ENCODE measurements around the gene SFMBT2.

The SFMBT2 gene

GRCh38 chr10:7122561-7122960, 288.3 kb downstream of the SFMBT2 start:
- Histone ChIP-seq H3K79me2 (ENCODE audit: insufficient read depth, low read depth) (no peaks in the 10 kb centered on the region), H3K27ac (no peak overlapping the region), H2AFZ (ENCODE audit: low read depth) (no peak overlapping the region), H4K20me1 (ENCODE audit: insufficient read depth) (no peaks in the 10 kb centered on the region), H3K4me3 (IDR thresholded peaks at IDR 0.05; ENCODE audit: insufficient read depth, low read depth, low read length) (no peak overlapping the region), H3K9ac (no peak overlapping the region), H3K27me3 (ENCODE audit: insufficient read depth, low read depth) (no peaks in the 10 kb centered on the region), H3K4me1 (ENCODE audit: low read depth, poor library complexity, severe bottlenecking) (no peaks in the 10 kb centered on the region), H3K36me3 (ENCODE audit: insufficient read depth) (no peaks in the 10 kb centered on the region), H3K4me2 (no peak overlapping the region)
- TF ChIP-seq CTCF (conservative IDR thresholded peaks at IDR 0.05; ENCODE audit: low read depth, low read length): no peak

GRCh38 chr10:7121154-7121797, 289.6 kb downstream of the SFMBT2 start:
- Histone ChIP-seq H3K4me1 (ENCODE audit: low read depth, poor library complexity, severe bottlenecking) (no peaks in the 10 kb centered on the region), H3K4me3 (IDR thresholded peaks at IDR 0.05; ENCODE audit: insufficient read depth, low read depth, low read length) (no peak overlapping the region), H3K27ac (no peak overlapping the region), H4K20me1 (ENCODE audit: insufficient read depth) (no peaks in the 10 kb centered on the region), H3K79me2 (ENCODE audit: insufficient read depth, low read depth) (no peaks in the 10 kb centered on the region), H2AFZ (ENCODE audit: low read depth) (no peak overlapping the region), H3K4me2 (no peak overlapping the region), H3K9ac (no peak overlapping the region), H3K36me3 (ENCODE audit: insufficient read depth) (no peaks in the 10 kb centered on the region), H3K27me3 (ENCODE audit: insufficient read depth, low read depth) (no peaks in the 10 kb centered on the region)
- peak; percentile 79 for TF ChIP-seq CTCF (conservative IDR thresholded peaks at IDR 0.05; ENCODE audit: low read depth, low read length)

- no peaks in the 10 kb centered on the region for H3K36me3 ChIP-seq (ENCODE audit: insufficient read depth)
- no peak overlapping the region for H3K4me2 ChIP-seq
- no peak overlapping the region for H3K9ac ChIP-seq
- H3K4me1 ChIP-seq (ENCODE audit: low read depth, poor library complexity, severe bottlenecking): no peaks in the 10 kb centered on the region
- no peaks in the 10 kb centered on the region for H4K20me1 ChIP-seq (ENCODE audit: insufficient read depth)
- no peak overlapping the region for H2AFZ ChIP-seq (ENCODE audit: low read depth)
- H3K4me3 ChIP-seq (IDR thresholded peaks at IDR 0.05; ENCODE audit: insufficient read depth, low read depth, low read length): no peak overlapping the region
- TF ChIP-seq CTCF (conservative IDR thresholded peaks at IDR 0.05; ENCODE audit: low read depth, low read length): no peak
- H3K27me3 ChIP-seq (ENCODE audit: insufficient read depth, low read depth): no peaks in the 10 kb centered on the region
- H3K79me2 ChIP-seq (ENCODE audit: insufficient read depth, low read depth): no peaks in the 10 kb centered on the region
- no peak overlapping the region for H3K27ac ChIP-seq
Measured at GRCh38 chr10:7119325-7120015, 291.4 kb downstream of the SFMBT2 start.

- Histone ChIP-seq H2AFZ (ENCODE audit: low read depth) (no peak overlapping the region), H3K27me3 (ENCODE audit: insufficient read depth, low read depth) (no peaks in the 10 kb centered on the region), H3K79me2 (ENCODE audit: insufficient read depth, low read depth) (no peaks in the 10 kb centered on the region), H4K20me1 (ENCODE audit: insufficient read depth) (no peaks in the 10 kb centered on the region), H3K36me3 (ENCODE audit: insufficient read depth) (no peaks in the 10 kb centered on the region), H3K27ac (no peak overlapping the region), H3K4me1 (ENCODE audit: low read depth, poor library complexity, severe bottlenecking) (no peaks in the 10 kb centered on the region), H3K4me2 (no peak overlapping the region), H3K4me3 (IDR thresholded peaks at IDR 0.05; ENCODE audit: insufficient read depth, low read depth, low read length) (no peak overlapping the region), H3K9ac (no peak overlapping the region)
- TF ChIP-seq CTCF (conservative IDR thresholded peaks at IDR 0.05; ENCODE audit: low read depth, low read length): no peak
Measured at GRCh38 chr10:7117806-7118674, 292.8 kb downstream of the SFMBT2 start.

Data from KMS-11 (cell line).